HFF-Myc (cell line): ENCODE data around the gene DNAJC5G.

ENCODE experiments used
- DNase-seq: peaks from one replicate; pipeline ENCODE4 v3.0.0-alpha.2; 2011; ENCODE audit warnings: low read depth; ENCODE audit errors: extremely low read depth
- H3K4me3 ChIP-seq: replicated peaks from 2 replicates; pipeline ENCODE4 v1.5.1; 2011; ENCODE audit warnings: low read depth, mild to moderate bottlenecking, control low read depth, low read length
- TF ChIP-seq, protein P1 (sequence below): IDR thresholded peaks from 2 replicates; pipeline ENCODE4 v1.5.1; 2012; ENCODE audit warnings: mild to moderate bottlenecking, low read depth, low read length, control low read depth; ENCODE audit errors: missing control alignments

Gene DNAJC5G

DNA sequence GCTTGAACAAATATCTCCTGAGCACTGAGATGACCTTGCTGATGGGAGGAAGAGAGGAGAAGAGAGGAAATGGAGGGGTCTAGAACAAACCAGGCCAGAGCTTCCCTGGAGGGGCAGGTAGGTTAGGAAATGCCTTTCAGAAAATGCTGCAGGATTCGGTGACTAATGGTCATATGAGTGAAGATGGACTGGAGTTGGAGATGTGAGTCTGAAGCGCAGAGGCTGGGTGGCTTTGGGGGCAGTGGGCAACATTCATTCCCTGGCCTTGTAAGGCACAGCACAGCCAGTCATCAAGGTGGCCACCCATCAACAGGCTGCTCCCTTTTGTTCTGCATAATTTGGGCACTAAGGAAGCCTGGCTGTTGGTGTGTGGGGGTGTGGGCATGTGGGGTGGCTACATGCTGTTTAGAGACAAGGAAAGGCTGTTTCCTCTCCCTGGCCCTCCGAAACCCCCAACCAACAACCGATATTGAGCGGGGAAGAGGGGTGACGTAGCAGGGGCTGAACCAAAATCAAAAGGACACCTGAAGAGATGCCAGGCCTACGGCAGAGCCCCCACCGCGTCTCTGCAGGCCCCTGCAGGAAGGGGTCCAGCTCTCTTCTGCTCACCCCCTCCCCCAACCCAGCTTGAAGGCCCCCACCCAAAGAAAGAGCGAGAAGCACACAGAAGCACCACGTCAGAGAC lies 13.8 kb upstream of the DNAJC5G start:
- no peak for DNase-seq
- H3K4me3 ChIP-seq, result no peak overlapping the region
- TF ChIP-seq, protein P1, sequence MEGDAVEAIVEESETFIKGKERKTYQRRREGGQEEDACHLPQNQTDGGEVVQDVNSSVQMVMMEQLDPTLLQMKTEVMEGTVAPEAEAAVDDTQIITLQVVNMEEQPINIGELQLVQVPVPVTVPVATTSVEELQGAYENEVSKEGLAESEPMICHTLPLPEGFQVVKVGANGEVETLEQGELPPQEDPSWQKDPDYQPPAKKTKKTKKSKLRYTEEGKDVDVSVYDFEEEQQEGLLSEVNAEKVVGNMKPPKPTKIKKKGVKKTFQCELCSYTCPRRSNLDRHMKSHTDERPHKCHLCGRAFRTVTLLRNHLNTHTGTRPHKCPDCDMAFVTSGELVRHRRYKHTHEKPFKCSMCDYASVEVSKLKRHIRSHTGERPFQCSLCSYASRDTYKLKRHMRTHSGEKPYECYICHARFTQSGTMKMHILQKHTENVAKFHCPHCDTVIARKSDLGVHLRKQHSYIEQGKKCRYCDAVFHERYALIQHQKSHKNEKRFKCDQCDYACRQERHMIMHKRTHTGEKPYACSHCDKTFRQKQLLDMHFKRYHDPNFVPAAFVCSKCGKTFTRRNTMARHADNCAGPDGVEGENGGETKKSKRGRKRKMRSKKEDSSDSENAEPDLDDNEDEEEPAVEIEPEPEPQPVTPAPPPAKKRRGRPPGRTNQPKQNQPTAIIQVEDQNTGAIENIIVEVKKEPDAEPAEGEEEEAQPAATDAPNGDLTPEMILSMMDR, result no peak

DNA sequence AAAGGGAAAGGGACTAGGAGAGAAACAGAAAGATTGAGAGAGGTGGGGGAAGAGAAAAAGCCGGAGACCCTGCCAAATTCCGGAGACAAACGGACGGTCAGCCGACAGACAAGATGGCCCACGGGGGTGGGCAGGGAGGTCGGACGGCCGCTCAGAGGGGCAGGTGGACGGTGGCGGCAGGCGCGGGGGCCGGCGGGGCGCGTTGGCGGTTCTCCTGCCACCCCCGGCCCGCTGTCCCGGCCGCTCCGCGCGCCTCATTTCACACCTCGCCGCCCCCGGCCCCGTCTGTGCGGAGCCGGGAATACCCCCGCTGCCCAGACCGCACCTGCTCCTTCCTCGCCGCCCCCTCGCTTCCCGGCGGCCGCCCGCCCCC lies 13.3 kb upstream of the DNAJC5G start:
- DNase-seq, result no peak
- no peak overlapping the region for H3K4me3 ChIP-seq
- TF ChIP-seq, protein P1, result no peak

DNA sequence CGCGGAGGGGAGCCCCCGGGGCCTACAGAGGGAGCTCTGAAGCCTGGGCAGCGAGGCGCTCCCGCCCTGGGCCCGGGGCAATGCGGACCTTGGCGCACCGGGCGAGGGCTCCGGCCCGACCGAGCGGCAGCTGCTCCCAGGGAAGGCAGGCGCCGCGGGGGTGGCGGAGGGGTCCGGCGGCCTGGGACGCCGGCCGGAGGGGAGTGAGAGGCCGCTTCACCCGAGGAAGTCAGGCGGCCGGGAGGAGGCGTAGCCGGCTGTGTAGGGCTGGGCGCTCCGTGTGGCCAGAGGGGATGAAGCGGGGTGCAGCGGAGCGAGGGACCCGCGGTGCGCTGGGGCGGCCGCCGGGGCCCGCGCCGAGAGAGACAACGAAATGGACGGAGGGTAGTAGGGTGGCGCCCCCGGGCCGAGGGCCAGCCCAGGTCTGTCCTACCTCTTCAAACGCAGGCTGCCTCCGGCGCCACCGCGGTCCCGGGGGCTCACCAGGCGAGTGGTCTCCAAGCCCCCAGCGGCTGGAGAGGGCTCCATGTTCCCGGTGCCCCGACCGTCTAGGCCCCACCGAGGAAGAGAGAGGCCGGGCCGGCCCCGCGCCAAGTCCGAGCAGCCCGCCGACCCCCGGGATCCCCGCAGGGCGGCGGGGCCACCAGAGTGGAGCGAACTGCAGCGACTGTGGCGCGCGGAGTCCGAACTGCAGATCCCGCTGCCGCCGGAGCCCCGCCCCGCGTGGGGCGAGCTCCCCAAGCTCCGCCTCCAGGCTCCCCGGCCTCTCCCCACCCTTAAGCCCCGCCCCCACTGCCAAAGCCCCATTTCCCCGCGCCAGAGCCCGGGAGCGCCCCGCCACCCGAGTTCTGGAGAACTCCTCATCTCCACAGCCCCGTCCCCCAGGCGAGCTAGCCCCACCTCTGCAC lies 12.6 kb upstream of the DNAJC5G start, which contains the start of gene SLC30A3:
Gene SLC30A3, minus strand, starts transcription at position 669 of the 908 bp plus-strand sequence. Its CDS starts 141 bp downstream, at position 528.
- TF ChIP-seq, protein P1, result no peak
- no peak for DNase-seq
- peak within 1 kb of the TSS; percentile 29 for H3K4me3 ChIP-seq

GRCh38 chr2:27263287-27264252 lies 11.7 kb upstream of the DNAJC5G start:
- TF ChIP-seq, protein P1, result no peak
- DNase-seq, result no peak
- peak overlapping the region; percentile 34 for H3K4me3 ChIP-seq

GRCh38 chr2:27264253-27264752 lies 10.9 kb upstream of the DNAJC5G start:
- H3K4me3 ChIP-seq, result peak overlapping the region; percentile 34
- no peak for DNase-seq
- TF ChIP-seq, protein P1, result no peak
